GM21737 (cell line): ENCODE data around the gene SSBP1.
"Not testable (repeated sequence)": the region's sequence is repeated elsewhere in the genome, so short reads cannot be mapped to it uniquely, and the experiment has no call there.

Experiments used
- ATAC-seq: cut with Tn5 transposase; IDR thresholded peaks from one replicate; pipeline ENCODE4 v1.9.1; 2021; ENCODE audit warnings: mild to moderate bottlenecking, moderate library complexity; ENCODE audit not compliant: unreplicated experiment

SSBP1 gene

GRCh38 chr7:141708351-141708750 lies 29.8 kb upstream of the SSBP1 start, which contains the start of gene WEE2:
WEE2 (plus strand) TSS chr7:141708353; CDS start chr7:141708759, 406 bp downstream.
- ATAC-seq: no peak

DNA sequence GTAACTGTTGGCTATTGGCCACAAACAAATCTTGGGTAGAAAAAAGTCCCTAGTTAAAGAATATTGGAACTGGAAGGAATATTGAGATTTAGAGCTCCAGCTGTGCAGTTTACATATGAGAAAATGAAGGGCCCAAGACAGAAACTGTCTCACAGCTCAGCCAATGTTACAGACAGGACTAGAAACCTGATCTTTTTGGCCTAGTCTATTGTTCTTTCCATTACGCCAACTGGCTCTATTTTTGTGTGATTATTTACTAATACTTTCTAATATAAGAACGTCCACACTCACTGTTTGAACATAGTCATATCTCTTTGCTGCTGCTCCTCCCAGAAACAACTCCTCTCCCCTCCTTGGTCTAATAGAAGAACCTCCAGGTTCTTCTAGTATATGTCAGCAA lies 28.8 kb upstream of the SSBP1 start:
- no peak for ATAC-seq

- no peak for ATAC-seq
Measured at GRCh38 chr7:141709749-141710148, 28.4 kb upstream of the SSBP1 start.

DNA sequence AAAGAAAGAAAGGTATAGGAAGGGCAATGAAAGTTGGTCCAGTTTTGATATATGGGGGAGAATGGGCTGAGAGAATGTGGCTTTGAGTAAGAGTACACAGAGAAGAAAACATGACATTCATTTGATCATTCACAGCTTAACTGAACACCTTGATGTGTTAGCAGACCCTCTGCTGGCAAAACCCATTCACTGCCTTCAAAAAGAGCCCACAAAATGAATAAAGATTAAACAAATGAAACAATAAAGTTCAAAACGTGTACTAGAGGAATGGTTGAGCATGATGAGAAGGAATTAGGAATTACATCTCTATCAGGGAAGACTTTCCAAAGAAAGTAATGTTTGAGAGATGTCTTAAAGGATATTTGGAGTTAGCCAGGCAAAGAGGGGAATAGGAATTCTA lies 27.9 kb upstream of the SSBP1 start:
- no peak for ATAC-seq

DNA sequence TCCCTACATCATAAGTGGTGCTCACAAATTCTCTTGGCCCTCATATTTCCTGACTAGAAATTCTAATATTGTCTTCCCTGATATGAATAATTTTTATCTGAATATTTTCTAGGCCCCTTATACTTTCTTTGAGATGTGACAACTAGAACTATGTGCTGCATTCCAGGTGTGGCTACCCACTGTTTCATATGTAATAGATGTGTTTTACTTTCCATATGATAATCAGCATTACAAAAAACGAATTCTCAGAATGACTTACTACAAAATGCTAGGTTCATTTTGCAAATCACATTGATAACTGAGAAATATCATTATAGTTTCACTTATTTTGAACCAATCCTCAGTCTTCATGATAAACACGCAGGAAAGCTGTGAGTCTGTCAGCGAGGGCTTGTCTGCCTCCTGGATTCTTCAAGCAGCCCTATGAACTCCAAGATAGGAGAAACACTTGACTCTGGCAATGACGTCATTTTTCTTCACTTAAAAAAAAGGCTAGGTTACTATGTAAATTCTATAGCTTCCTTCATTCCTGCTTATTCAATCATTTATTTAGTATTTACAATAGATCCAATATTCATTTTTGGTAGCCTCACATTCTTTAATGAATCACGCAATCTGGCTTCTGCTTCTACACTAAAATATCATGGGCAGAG lies 25.4 kb upstream of the SSBP1 start:
- no peak for ATAC-seq

GRCh38 chr7:141713890-141714289 lies 24.3 kb upstream of the SSBP1 start:
- ATAC-seq: no peak

DNA sequence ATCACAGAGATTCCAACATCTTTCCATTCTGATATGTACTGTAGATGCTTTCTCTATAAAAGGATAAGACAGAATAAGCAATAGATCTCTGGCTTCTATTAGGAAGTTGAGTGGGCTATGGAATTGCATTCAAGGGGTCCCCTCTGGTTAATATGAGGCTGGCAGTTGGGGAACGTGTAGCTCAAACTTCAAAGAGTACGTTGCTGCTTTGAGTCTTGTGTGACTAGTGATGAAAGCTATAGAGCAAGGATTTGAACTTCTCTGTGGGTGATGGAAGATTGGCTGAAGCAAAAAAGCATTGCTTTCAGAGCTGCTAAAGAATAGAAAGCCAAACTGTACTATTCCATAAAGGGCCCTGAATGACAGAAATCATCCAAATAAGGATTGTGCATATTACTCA lies 23.6 kb upstream of the SSBP1 start:
- ATAC-seq: no peak

DNA sequence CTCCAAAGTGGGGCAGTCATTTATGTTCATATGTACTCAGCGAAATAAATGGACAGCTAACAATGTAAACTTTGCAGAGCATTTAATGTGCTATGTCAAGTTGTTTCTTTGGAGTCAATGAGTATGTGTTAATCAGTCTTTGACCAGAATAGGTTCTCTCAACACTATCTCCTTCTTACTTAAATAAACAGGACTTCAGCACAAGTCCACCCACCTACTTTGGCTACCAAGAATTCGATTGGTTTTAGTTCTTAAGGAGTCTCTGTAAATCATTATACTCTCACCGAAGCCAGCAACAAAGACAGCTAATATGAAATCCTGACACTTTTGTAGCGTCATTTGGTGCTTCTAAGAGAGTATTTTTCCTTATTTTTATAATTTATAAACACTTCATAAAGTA lies 23.1 kb upstream of the SSBP1 start:
- ATAC-seq: no peak

GRCh38 chr7:141715794-141716689 lies 22.1 kb upstream of the SSBP1 start:
- no peak for ATAC-seq

GRCh38 chr7:141717450-141717849 lies 20.7 kb upstream of the SSBP1 start:
- no peak for ATAC-seq

DNA sequence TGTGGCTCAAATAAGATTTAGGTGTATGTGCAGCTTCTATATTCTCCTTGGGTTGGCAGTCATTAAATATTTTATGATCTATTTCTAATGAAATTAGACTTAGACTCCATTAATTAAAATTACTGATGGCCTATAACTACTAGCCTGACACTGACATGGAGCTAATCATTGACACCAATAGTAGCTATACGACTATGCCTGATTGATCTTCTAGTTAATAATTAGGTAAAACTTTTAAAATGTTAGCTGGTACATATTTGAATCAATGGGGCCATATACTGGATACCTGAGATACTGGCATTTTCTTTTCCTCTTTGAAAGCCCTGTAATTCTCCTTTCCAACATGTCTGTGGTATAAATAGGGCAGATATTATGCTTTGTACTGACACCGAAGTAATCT lies 15.6 kb upstream of the SSBP1 start:
- ATAC-seq: no peak

DNA sequence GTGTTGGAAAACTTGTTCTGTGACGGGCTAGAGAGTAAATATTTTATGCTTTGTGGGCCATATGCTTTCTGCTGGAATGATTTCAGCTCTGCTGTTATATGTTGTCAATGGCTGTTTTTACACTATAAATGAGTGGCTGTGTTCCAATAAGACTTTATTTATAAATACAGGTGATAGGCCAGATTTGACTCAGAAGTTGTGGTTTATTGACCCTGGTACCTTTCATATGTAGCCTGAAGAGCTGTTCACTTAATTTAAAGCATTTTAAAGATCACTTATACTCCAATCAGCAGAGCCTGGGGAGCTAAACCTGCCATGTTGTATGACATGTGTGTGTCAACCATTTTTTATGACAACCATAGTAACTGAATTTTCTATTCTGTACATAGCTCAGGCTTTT lies 9.1 kb upstream of the SSBP1 start:
- ATAC-seq: no peak

- ATAC-seq: no peak
Measured at GRCh38 chr7:141731476-141732149, 6.5 kb upstream of the SSBP1 start.

DNA sequence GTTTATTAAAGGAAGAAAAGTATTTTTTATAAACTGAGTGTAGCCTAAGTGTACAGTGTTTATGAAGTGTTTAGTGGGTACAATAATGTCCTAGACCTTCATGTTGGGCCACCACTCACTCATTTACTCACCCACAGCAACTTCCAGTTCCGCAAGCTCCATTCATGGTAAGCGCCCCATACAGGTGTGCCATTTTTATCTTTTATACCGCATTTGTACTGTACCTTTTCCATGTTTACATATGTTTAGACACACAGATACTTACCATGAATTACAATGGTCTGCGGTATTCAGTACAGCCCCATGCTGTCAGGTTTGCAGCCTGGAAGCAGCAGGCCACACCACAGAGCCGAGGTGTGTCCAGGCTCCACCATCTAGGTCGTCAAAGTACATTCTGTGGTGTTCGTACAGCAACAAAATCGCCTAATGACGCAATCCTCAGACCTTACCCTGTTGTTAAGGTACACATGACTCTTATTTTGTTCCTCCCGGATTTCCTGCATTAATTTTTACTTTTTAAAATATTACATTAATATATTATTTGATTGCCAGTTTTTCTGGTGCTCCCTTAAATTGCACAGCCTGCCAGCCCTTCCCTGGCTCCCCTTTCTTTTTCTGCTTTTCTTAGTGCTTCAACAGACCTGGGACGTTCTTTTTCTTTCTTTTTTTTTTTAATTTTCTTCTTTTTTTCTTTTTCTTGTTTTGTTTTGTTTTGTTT lies 881 bp upstream of the SSBP1 start:
- ATAC-seq: no peak

- no peak for ATAC-seq
Measured at GRCh38 chr7:141738592-141739013, 445 bp downstream of the SSBP1 start.

DNA sequence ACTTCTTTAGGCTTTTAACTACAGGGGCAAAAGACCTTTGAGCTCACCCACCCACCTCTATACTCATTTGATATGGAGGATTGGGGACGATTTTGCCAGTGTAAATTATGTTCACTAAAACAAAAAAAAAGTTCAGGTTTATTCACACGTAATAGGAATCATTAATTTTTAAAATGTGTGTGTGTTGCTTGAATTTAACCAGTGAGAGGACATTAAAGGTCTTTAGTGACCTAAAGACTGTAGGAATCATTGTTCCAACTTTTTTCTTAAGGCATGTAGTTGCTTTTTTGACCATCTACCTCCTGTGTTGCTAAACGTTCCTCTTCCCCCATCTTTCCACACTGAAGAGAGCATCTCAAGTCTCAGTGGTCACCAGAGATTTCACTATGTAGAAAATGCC lies 1.1 kb downstream of the SSBP1 start:
- ATAC-seq: no peak

DNA sequence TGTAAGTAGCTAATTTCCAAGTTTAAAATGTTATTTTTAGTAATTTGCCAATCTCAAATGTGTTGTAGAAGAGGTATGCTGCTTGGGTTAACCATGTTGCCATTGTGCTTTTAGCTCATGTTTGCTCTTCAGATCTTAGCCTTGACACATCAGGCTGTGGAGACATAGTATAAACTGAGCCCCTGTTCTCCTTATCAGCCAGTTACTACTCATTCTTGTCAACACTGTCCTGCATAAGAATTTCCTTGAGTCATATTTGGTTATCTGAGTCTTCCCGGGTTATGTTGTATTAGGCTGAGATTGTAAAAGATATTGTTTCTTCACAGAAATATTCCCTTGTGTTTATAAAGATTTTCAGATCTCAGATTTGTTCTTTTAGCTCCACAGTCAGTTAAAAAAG lies 4.1 kb downstream of the SSBP1 start:
- ATAC-seq: no peak

GRCh38 chr7:141744131-141744530 lies 6.0 kb downstream of the SSBP1 start:
- ATAC-seq: no peak

DNA sequence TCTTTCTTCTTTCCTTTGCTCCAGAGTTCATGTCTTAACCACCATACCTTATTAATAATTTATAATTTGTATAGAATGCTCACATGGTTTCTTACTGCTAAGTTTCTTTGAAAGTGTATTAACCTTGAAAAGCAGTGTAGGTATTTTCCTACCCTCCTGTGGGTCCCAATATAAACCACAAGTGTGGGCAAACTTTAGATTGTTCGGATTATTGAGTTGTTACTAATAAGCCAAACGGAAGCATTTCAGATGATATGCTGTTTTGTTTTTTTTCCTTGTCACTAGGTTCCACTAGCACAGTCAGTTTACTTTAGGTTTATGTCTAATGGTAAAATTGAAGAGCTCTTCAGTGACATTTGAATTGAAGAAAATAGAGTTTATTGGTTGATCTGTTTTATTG lies 10.2 kb downstream of the SSBP1 start:
- no peak for ATAC-seq

DNA sequence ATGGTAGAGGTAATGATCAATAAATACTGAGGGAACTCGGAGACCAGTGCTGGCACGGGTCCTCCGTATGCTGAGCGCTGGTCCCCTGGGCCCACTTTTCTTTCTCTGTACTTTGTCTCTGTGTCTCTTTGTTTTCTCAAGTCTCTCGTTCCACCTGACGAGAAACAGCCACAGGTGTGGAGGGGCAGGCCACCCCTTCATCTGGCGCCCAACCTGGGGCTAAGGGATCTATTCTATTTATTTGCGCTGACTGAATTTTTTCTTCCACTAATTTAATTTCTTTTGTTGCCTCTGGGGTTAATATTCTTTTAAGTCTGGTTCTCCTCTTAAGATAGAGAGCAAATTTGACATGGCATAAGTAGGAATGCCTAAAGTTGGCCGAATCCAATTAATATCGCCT lies 13.7 kb downstream of the SSBP1 start:
- not testable (repeated sequence) for ATAC-seq

GRCh38 chr7:141752634-141753033 lies 14.5 kb downstream of the SSBP1 start:
- no peak for ATAC-seq
